HG03521 (cell line): ENCODE results near the gene CPLANE2.
A peak's percentile ranks its signal among the peaks of the same experiment; 100 is the strongest.
"Not testable (repeated sequence)": the region's sequence is repeated elsewhere in the genome, so short reads cannot be mapped to it uniquely, and the experiment has no call there.

Experiments used
- ATAC-seq: cut with Tn5 transposase; IDR thresholded peaks from one replicate; pipeline ENCODE4 v1.9.1; 2021; ENCODE audit warnings: mild to moderate bottlenecking, moderate library complexity; ENCODE audit not compliant: unreplicated experiment

The CPLANE2 gene

DNA sequence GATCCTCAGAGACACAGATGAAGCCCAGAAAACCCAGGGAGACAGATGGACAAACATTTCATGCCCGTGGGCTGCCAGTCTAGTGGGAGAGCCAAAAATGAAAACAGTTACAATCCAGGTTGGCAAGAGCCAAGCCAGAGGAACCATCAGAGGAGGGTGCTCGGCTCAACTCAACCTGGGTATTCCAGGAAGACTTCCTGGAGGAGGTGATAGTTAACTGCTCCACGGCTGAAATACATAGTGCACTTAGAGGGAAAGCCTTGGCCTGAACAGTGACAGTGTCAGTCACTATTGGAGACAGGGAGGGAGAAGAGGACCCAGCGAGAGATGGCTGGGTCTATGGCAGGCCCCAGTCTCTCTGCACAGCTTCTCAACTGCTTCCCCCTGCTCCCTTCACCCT, 26.4 kb downstream of the CPLANE2 start:
- no peak for ATAC-seq

DNA sequence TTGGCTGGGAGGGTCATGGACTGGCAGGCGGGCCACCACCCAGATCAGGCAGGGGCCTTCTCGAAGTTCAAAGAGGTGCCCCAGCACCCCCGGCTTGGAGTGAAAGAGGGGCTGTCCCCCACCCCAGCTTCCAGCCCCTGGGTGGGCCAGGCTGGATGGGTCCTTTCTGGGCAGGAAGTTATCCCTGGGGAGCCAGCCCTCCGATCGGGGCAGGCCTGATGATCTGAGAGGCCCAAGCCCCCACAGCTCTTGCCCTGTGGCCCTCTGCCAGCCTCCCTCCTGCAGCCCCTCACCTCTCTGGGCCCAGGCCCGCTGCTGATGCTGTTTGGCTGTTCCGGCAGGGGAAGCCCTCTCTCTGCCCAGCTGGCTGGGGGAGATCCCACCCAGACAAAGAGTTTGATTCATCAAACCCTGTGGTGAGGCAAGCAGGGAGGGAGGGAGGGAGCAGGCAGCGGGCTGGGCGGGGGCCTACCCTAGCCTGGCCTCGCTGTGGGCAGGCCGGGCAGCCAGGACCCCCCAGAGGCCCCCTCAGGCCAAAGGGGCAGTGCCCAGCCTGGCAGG, 27.1 kb downstream of the CPLANE2 start:
- ATAC-seq, result no peak

DNA sequence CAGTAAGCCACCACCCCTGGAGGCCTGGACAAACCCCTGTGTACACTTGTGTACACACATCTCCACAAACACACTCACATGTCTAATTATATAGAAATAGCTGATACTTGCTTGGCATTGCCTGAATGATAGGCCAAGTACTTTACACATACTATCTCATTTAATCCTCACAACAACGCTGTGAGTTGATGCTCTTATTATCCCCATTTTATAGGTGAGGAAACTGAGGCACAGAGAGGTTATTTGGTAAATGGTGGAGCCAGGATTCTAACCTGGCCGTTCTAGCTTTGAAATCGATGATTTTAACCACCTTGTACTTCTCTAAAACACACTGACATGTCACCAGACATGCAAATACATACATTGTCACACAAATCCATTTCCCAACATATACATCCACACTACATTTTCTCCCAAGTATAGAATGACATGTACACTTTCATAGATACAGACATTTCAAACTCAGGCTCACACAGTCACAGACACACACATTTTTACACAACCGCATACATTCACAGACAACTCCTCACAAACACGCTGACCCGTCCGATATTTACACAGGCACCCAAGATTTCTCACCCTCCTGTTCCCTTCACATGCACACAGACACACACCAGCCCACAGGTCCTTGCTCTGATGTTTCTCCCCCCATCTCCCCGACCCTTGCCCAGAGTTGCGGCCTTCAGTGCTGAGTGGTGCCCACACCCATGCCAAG, 27.7 kb downstream of the CPLANE2 start:
- no peak for ATAC-seq

DNA sequence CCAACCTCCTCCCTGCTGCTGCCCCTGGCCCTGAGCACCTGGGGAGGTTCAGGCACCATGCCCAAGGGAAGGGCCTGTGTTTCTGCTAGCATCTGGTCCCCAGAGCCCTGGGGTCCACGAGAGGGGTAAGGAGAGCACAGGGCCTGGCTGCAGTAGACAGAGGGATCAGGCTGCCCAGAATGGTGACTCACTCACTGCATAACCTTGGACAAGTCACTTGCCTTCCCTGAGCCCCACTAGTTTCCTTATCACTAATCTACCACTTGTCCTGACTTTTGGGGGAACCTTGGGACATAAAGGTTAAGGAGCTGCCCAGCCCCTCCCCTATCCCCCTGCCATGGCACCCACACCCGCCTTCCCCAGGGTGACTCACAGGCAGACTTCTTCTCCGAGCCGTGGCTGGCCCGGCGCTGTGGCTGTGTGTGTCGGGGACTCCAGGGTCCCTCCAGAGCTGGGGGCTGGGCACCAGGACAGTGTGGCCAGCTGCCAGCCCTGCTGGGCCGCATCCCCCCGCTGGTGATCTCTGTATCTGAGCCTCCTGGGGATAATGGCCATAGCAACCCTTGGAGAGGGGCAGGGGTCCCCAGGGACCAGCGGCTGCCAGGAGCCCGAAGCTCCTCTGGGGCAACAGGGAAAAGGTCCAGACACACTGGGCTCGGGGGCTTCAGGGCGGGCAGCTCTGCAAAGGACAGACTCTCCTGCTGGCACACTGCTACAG, 28.6 kb downstream of the CPLANE2 start:
- no peak for ATAC-seq

DNA sequence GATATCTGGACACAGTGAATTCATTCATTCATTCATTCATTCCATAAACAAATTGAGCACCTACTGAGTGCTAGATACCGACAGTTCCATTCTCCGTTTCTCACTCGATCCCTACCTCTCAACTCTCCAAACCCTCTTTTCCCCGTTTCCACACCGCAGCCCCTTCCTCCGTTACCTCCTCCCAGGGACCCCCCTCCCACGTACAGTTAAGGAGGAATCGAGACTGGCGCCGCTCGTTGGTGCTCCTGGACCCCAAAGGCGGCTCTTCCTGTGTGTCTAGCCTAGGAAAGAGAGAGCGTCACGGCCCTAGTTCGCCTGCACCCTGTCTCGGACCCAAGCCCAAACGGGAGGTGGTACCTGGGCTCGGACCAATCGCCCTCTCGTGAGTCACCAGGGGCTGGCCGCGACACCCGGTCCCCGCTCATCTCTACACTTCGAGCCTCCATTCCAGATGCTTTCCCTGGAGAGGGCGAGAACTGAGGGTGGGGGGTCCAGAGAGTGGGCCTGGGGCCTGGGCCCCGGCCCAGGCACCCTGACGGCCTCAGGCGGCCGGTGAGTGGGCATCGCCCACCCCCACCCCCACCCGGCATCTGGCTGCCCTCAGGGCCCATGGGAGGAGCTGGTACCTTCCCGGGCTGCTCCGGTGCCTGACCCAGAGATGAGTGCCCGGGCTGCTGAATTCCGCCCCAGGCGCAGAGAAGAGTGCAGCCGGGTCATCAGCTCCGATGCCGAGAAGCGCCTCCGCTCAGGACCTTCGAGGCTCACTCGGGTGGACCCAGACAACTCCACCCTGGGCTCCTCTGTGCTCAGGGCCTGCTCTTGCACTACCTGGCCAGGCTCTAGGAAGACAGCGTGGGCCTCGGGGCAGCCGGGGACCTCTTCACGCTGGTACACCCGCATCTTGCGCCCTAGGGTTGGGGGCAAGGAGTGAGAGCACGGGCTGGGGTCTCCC, 29.4 kb downstream of the CPLANE2 start:
- no peak for ATAC-seq

DNA sequence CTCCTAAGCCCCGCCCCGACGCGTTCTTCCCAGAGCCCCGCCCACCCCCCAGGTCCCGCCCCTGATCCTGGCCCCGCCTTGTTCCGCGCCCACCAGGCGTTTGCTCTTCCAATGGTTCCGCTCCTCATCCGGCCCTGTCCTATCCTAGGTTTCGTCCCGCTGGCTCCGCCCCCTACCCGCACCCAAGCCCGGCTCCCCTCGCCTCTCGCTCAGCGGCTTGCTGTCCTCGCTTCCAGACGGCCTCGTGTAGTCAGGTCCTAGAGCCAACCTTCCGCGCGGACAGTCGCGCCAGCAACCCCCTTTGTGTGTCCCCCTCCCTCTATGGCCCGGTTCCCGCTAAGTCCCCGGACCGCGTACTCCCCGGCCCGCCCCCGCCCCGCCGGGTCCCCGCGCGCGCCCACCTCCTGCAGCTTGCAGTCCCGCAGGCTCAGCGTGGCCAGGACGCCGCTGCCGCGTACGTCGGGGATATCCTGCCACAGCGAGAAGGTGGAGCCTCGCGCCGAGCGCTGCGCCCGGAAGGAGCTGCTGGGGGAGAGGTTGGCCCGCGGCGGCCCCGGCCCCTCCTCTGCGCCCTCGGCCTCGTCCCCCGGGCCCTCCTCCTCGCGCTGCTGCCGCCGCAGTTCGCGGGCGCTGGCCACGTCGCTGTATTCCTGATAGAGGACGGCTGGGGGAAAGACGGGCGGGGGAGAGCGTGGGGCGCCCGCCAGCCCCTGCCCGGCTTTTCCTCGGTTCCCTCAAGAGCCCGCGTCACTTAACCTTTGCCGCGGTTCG, 30.3 kb downstream of the CPLANE2 start:
- ATAC-seq, result peak; percentile 70

DNA sequence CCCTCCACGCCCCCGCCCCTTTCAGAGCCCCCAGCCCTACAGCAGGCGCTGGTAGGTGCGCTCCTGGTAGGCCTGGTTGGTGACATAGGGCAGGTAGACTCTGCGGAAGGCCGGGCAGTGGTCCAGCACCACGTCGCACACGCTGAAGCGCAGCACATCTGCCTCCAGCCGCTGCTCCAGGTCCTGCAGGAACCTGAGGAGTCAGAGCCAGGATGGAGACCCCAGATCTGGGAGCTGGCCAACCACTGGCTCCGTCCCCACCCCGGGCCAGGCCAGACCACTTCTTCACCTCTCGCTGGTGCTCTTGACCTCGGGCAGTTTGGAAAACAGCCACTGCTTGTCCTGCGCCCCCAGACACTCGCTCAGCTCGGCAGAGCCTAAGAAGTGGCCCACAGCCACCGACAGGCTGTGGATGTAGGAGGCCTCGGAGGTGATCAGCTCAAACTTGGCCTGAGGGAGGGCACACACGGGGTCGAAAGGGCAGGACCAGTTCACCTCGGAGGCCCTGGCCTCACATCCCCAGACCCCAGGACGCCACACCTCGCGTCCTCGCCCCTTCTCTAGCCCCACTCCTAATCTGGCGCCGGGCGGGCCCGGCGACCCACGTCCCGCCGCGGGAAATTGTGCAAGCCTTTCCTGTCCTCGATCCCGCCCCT, 31.0 kb downstream of the CPLANE2 start:
- no peak for ATAC-seq

DNA sequence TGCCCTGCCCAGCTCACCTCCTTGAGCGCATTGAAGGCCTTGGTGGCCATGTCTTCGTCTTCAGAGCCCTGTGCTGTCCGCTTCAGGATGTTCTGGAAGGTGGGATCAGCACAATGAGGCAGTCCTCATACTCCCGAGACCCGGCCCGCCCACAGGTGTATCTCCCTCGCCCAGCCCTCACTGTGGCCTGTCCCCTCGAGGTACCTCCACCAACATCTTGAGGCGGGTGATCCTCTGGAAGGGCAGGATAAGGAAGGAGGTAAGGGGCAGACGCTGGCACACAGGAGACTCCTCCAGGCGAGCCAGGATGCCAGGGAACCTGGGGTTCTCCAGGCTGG, 31.7 kb downstream of the CPLANE2 start:
- no peak for ATAC-seq

DNA sequence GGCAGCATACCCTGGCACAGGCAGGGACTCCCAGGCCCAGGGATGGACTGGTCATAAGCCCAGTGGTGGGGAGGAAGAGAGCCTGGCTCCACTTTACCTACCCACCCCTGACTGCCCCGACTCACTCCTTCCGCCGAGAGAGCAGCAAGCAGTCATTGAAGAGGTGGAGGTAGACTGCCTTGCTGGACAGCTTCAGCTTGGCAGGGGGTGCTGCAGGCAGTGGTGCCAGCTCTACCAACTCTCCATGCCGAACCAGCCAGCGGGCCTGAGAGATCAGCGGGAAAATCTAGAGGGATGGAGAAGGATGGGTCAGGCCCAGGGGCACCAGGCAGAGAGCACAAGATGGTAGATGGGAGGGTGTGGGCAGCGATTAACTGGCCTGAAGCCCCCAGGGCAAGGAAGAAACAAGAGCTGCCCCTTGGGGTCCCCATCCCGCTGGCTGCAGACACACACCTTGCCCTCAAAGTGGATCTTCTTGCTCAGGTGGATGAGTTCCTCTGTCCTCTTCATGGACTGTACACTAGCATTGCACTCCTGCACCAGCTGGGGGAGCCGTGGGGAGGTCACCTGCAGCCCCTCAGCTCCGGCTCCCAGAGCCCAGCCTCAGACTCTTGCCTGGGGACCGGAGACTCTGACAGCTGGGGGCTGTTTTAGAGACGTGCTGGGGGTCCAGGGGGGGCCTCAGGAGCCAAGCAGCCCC, 32.2 kb downstream of the CPLANE2 start:
- no peak for ATAC-seq

DNA sequence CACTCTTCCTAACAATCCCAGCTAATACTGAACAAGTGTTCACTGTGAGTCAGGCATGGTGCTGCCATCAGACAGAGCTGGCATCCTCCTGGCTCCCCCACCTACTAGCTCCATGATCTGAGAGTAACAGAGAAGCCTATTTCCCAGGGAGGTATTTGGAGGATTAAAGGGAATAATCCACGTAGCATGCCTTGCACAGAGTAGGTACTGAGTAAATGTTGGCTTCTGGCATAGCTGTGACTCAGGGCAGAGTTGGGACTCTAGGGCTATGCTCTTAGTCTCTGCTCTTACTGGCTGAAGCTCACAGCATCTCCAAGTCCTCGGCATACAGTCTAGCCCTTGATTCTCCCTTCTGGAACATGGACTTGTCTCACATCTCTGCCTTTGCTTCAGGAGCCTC, 32.8 kb downstream of the CPLANE2 start:
- no peak for ATAC-seq

DNA sequence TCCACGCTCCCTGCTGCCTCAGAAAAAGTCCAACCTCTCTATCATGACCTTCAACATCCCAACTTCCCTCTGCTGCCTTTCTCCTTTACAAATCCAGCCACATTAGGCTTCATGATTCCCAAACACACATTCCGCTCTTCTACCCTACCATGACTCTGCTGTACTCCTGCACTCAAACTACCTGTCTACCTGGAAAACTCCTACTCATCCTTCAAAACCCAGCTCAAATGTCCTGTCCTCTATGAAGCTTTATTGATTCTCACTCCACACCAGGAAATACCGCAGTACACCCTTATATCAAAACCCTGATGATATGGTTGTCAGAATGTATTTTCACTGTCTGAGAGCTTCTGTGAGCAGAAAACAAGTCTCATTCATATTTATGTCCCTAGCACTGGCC, 33.4 kb downstream of the CPLANE2 start:
- no peak for ATAC-seq

DNA sequence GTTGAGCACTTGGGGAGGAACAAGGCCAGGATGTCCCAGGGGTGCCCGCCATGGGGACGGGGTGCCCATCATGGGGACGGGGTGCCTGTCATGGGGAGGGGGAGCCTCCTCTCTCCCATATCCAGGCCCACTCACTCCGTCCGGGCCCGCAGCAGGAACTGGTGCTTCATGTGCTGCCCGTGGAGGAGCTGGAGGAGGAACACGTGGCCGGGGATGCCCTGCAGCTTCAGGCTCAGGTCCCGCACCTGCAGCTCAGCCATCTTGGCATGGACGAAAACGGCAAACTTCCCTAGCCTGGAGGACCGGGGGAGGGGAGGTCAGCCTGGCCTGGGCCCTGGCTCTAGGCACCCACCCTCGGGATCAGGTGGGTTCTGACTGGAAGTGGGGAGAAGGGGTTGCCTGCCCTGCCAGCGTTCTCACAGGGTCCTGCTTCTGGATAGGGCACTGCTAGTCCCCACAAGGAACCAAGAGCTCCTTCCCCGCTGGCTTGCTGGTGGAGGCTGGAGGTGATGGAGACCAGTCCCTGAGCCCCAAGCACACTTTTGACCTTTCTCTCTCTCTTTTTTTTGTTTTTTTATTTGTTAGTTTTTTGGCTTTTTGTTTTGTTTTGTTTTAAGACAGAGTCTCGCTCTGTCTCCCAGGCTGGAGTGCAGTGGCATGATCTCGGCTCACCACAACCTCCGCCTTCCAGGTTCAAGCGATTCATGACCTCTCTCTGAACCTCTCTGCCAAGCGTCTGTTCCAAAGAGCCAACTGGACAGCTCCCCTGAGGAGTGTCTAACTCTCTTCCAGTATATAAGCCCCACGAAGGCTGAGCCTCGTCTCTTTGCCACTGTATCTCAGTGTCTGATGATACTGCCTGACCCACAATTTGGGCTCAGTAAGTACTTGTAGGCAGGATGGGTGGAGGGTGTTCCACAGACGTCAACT, 34.4 kb downstream of the CPLANE2 start:
- ATAC-seq, result no peak

DNA sequence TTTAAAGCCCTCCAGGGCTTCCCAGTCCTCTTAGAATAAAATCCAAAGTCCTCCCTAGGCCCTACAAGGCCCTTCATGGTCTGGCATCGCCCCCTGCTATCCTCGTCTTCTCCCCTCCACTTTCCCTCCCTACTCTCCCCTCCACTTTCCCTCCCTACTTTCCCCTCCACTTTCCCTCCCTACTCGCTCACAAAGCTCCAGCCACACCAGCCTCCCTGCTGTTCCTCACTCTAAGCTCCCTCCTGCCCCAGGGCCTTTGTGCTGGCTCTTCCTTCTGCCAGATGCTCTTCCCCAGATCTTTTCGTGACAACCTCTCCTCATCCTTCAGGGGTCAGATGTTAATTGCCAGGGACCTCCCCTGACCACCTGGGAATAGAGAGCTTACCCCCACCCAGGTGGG, 37.3 kb downstream of the CPLANE2 start:
- ATAC-seq, result no peak

DNA sequence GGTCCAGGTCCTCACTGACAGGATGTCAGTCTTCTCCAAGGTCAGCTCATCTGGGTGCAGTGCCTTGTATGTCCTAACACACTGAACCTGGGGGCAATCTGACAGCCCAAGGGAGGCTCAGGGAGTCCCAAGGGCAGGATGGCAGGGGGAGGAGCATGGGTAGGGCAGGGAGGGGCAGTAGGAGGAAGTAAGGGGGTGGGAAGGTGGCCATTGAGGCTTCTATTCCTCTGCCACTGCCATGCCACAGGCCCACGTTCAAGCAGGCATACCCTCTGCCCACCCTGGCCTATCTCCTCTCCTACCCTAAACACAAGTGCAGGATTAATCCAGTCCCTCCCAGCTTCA, 37.9 kb downstream of the CPLANE2 start:
- no peak for ATAC-seq

DNA sequence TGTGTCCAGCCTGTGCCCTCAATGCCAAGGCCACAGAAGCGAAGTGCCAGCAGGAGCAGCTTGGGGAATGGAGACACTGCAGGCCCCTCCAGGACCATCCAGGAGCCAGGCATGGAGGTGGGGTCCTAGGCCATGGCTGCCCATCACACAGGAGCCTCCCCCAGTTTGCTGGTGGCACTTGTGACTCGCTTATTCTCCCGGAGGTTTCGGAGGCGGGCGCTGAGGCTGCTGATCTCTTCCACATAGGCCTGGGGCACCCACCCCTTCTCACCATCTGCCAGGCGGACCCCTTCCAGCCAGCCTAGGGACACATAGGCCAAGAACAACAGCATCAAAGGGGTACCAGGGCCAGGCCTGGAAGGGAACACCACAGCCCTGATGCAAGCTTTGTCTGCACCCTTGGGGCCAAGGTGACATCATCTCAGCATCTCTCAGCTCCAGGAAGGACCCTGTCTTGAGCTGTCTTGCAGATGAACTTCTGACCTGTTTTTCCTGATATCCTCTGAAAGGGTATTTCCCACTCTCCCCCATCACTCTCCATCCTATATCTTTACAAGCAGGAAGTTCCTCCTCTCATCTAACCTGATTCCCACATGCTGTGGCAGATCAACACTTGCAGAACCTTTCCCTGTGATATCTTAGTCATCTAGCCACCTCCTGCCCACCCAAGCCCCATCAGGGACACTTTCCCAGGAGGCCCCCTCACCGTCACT, 38.4 kb downstream of the CPLANE2 start:
- ATAC-seq, result no peak

DNA sequence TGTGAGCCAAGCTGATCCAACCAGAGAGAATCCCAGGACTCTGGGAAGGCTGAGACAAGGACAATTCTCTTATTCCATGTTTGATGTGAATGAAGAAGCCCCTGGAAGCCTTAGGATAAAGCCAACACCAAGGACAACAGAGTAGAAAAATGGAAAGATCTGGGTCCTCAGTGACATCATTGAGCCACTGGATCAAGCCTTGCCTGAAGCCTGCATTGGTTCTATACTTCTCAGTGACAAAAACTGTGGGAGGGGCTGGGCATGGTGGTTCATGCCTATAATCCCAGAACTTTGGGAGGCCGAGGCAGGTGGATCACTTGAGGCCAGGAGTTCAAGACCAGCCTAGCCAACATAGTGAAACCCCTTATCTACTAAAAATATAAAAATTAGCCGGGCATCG, 40.1 kb downstream of the CPLANE2 start:
- ATAC-seq, result no peak

DNA sequence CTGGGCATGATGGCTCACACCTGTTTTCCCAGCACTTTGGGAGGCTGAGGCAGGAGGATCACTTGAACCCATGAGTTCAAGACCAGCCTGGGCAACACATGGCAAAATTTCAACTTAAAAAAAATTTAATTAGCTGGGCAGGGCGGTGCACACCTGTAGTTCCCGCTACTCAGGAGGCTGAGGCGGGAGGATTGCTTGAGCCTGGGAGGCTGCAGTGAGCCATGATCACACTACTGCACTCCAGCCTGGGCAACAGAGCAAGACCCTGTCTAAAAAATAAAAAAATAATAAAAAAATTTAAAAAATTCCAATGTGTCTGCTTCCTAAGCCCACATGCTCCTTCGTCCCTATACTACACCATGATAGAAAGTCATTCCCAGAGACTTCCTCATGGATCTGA, 40.8 kb downstream of the CPLANE2 start:
- not testable (repeated sequence) for ATAC-seq

DNA sequence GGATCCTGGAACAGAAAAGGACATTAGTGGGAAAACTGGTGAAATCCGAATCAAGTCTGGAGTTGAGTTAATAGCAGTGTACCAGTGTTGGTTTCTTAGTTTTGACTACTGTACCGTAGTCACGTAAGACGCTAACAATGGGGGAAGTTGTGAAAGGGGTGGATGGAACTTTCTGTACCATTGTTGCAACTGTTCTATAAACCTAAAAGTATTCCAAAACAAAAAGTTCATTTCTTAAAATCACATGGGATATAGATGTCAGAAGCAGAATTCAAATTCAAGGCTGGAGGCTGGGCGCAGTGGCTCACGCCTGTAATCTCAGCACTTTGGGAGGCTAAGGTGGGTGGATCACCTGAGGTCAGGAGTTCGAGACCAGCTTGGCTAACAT, 41.5 kb downstream of the CPLANE2 start:
- no peak for ATAC-seq
